Keratinocyte (primary cell): ENCODE data around the gene STRIP1.

Experiments
- CTCF ChIP-seq, 3 experiments: IDR thresholded peaks in 1 of 3; conservative IDR thresholded peaks in 1 of 3; optimal IDR thresholded peaks in 1 of 3; 2 replicates in 2 of 3; 3 replicates in 1 of 3; pipeline versions ENCODE3 to v1.5.1; 2011; ENCODE audit warnings: low read length in 3 of 3, mild to moderate bottlenecking in 3 of 3, moderate library complexity in 2 of 3, control low read depth in 1 of 3, inconsistent platforms in 1 of 3; ENCODE audit not compliant: insufficient read depth in 2 of 3; ENCODE audit errors: extremely low read depth in 1 of 3
- EZH2 ChIP-seq: IDR thresholded peaks from one replicate; pipeline ENCODE4 v1.6.1; 2012; ENCODE audit warnings: inconsistent platforms, mild to moderate bottlenecking, low read length, moderate library complexity

GRCh38 chr1:109993885-109994284, 40.5 kb upstream of the STRIP1 start:
- no peak for TF ChIP-seq CTCF (optimal IDR thresholded peaks at IDR 0.05 in 1 of 3, IDR thresholded peaks at IDR 0.05 in 1 of 3, conservative IDR thresholded peaks at IDR 0.05 in 1 of 3; ENCODE audit: extremely low read depth in 1 of 3, insufficient read depth in 2 of 3, low read length in 3 of 3)
- no peak for TF ChIP-seq EZH2
